ENCODE data around the gene ANTKMT.
"Not testable (repeated sequence)": the region's sequence is repeated elsewhere in the genome, so short reads cannot be mapped to it uniquely, and the experiment has no call there.

ANTKMT gene

GRCh38 chr16:681746-682427 lies 39.1 kb upstream of the ANTKMT start:
- no peak for DNase-seq

- no peak for DNase-seq
Measured at GRCh38 chr16:682493-683395, 38.2 kb upstream of the ANTKMT start.

GRCh38 chr16:683396-684070 lies 37.4 kb upstream of the ANTKMT start:
- DNase-seq, result no peak

- peak; percentile 94 for DNase-seq
Measured at GRCh38 chr16:684071-684794, 36.7 kb upstream of the ANTKMT start, which contains the start of gene JMJD8. JMJD8 (minus strand) TSS chr16:684334; CDS start chr16:684319, 15 bp downstream.

GRCh38 chr16:684961-685696 lies 35.8 kb upstream of the ANTKMT start:
- DNase-seq, result no peak

- DNase-seq, result no peak
Measured at GRCh38 chr16:685967-686366, 35.0 kb upstream of the ANTKMT start.

GRCh38 chr16:686459-687260 lies 34.3 kb upstream of the ANTKMT start:
- no peak for DNase-seq

GRCh38 chr16:687499-687898 lies 33.4 kb upstream of the ANTKMT start:
- DNase-seq, result no peak

GRCh38 chr16:689175-689897 lies 31.6 kb upstream of the ANTKMT start:
- no peak for DNase-seq

GRCh38 chr16:691242-691641 lies 29.7 kb upstream of the ANTKMT start:
- not testable (repeated sequence) for DNase-seq

GRCh38 chr16:692356-693108 lies 28.4 kb upstream of the ANTKMT start:
- DNase-seq, result no peak

- DNase-seq, result no peak
Measured at GRCh38 chr16:693364-693763, 27.6 kb upstream of the ANTKMT start.

- DNase-seq, result no peak
Measured at GRCh38 chr16:693766-694165, 27.2 kb upstream of the ANTKMT start.

- DNase-seq, result no peak
Measured at GRCh38 chr16:694187-694862, 26.6 kb upstream of the ANTKMT start.

- no peak for DNase-seq
Measured at GRCh38 chr16:694863-695354, 26.0 kb upstream of the ANTKMT start.

GRCh38 chr16:695355-696089 lies 25.4 kb upstream of the ANTKMT start:
- DNase-seq, result peak; percentile 61

GRCh38 chr16:698911-699671 lies 21.9 kb upstream of the ANTKMT start:
- no peak for DNase-seq

Measured in T-helper 9 cell (primary cell).